A673 (cell line): Measurements from ENCODE around the gene CMIP. TPM values are rescaled to one million over a fixed set of nuclear protein-coding genes. Genes with fewer than 3 reads are reported as not detected.

Experiments used
- BruUV-seq: library from RNA; stranded (reverse); fragments of 400-500 nt; replicated peaks from 2 replicates; lab custom pipeline; 2021; lab: Mats Ljungman, UMichigan
- CTCF ChIA-PET: fragments of 300-600 bp; sonication (Branson Sonifier 250); formaldehyde crosslinking; loops from one replicate; lab custom pipeline; 2022; ENCODE audit warnings: antibody characterized with exemption; lab: Charles Lee
- POLR2A ChIA-PET: fragments of 300-600 bp; sonication (Branson Sonifier 250); formaldehyde crosslinking; loops from one replicate; lab custom pipeline; 2022; ENCODE audit warnings: antibody characterized with exemption; ENCODE audit not compliant: low non-redundant PET; lab: Charles Lee
- DNase-seq: peaks from one replicate; pipeline ENCODE4 v3.0.0-alpha.2; 2015; ENCODE audit warnings: low spot score
- H3K27ac ChIP-seq: fragments of 200-600 bp; sonication (generic); 2 replicates; pipeline ENCODE4 v1.5.1; 2016; ENCODE audit warnings: mixed run types, low read depth, mild to moderate bottlenecking, mixed read lengths, antibody characterized with exemption, low read length; ENCODE audit not compliant: poor library complexity, severe bottlenecking
- H3K27me3 ChIP-seq: fragments of 200-600 bp; sonication (generic); replicated peaks from 2 replicates; pipeline ENCODE4 v1.6.1; 2017; ENCODE audit warnings: mixed run types, low read depth, mild to moderate bottlenecking, mixed read lengths, antibody characterized with exemption, low read length; ENCODE audit not compliant: insufficient read depth, poor library complexity
- H3K36me3 ChIP-seq: fragments of 200-600 bp; sonication (generic); 2 replicates; pipeline ENCODE4 v1.6.1; 2016; ENCODE audit warnings: mixed run types, mild to moderate bottlenecking, mixed read lengths, antibody characterized with exemption, low read length; ENCODE audit not compliant: insufficient read depth, poor library complexity, severe bottlenecking
- H3K4me1 ChIP-seq: fragments of 200-600 bp; sonication (generic); 2 replicates; pipeline ENCODE4 v1.6.1; 2017; ENCODE audit warnings: mixed run types, mild to moderate bottlenecking, mixed read lengths, antibody characterized with exemption, low read length; ENCODE audit not compliant: insufficient read depth, poor library complexity, severe bottlenecking
- H3K4me3 ChIP-seq: fragments of 200-600 bp; sonication (generic); 2 replicates; pipeline ENCODE4 v1.5.1; 2016; ENCODE audit warnings: low read depth, mixed run types, mild to moderate bottlenecking, mixed read lengths, low read length; ENCODE audit not compliant: poor library complexity, severe bottlenecking
- H3K9me3 ChIP-seq: fragments of 200-600 bp; sonication (generic); 2 replicates; pipeline ENCODE4 v1.6.1; 2016; ENCODE audit warnings: mixed run types, low read depth, mild to moderate bottlenecking, mixed read lengths, antibody characterized with exemption, low read length; ENCODE audit not compliant: poor library complexity, severe bottlenecking
- EZH2 ChIP-seq: fragments of 200-600 bp; sonication (generic); IDR thresholded peaks from 2 replicates; pipeline ENCODE4 v1.6.1; 2017; ENCODE audit warnings: borderline replicate concordance, low read depth, mild to moderate bottlenecking, mixed read lengths, antibody characterized with exemption, low read length; ENCODE audit not compliant: poor library complexity, severe bottlenecking
- intact Hi-C: fragments of 100-400 bp; cut with micrococcal nuclease; formaldehyde crosslinking; loops from one replicate; pipeline ENCODE4 v1.10.0; 2022; ENCODE audit not compliant: unreplicated experiment
- total RNA-seq: library from RNA; stranded (reverse); gene quantifications from 2 replicates; pipeline ENCODE4 v1.2.3, GENCODE V29; 2021
- TF ChIP-seq, protein P1 (sequence below): fragments of 300-800, 200-600 bp; sonication (generic); conservative IDR thresholded peaks from 2 replicates; pipeline ENCODE4 v1.5.1; 2017; ENCODE audit warnings: low read depth, mild to moderate bottlenecking, antibody characterized with exemption, low read length, moderate library complexity, mixed read lengths

The CMIP gene
- total RNA-seq, 1 experiment from 2014 or later: 25.5 TPM

DNA sequence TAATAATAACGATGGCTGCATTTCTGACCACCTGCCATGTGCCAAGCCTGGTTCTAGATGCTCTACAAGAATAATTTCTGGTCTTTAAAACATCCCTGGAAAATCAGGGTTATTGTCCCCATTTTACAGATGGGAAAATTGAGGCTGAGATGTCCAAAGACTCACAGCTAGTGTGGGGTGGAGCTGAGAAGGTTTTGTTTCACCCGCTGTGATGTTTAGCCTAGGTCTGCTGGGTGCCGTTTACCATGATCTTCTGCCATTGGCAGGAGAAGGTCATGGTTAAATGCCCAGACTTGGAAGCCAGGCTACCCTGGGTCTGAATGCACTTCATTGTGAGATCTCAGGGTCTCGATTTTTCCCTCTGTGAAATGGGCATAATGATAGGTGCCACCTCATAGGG, 175.4 kb downstream of the CMIP start:
- CTCF ChIA-PET: interaction anchor here (0.5 kb wide), 1 partner anchor 72 kb away, joined by 4 read pairs; no protein-coding TSS in a partner anchor
- BruUV-seq: no TSS peak
- intact Hi-C loops: loop anchor here (10.0 kb wide), 1 partner anchor 255 kb away; no protein-coding TSS in a partner anchor

DNA sequence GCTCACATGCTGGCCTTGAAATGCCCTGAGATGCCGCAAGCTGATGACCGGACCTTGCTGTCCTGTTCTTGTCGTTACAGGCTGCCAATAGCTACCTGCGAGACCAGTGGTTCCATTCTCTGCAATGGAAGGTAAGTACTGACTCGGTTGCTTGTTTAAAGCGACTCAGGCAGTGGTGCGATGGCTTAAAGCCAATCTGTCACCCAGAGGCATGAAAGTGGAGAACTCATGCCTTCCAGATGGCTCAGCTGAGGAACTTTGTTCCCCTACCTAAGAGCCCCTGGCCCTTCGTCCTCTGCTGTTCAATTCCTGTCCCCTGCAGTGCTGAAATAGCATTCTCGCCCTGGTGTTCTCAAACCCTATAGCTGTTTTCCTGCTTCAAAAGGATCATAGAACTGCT, 176.2 kb downstream of the CMIP start:
- no peak overlapping the region for H3K4me3 ChIP-seq
- H3K36me3 ChIP-seq: no peaks in the 10 kb centered on the region
- TF ChIP-seq EZH2: no peak
- TF ChIP-seq, protein P1, sequence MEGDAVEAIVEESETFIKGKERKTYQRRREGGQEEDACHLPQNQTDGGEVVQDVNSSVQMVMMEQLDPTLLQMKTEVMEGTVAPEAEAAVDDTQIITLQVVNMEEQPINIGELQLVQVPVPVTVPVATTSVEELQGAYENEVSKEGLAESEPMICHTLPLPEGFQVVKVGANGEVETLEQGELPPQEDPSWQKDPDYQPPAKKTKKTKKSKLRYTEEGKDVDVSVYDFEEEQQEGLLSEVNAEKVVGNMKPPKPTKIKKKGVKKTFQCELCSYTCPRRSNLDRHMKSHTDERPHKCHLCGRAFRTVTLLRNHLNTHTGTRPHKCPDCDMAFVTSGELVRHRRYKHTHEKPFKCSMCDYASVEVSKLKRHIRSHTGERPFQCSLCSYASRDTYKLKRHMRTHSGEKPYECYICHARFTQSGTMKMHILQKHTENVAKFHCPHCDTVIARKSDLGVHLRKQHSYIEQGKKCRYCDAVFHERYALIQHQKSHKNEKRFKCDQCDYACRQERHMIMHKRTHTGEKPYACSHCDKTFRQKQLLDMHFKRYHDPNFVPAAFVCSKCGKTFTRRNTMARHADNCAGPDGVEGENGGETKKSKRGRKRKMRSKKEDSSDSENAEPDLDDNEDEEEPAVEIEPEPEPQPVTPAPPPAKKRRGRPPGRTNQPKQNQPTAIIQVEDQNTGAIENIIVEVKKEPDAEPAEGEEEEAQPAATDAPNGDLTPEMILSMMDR: no peak
- peaks cover 10% of the 10 kb centered on the region for H3K4me1 ChIP-seq
- intact Hi-C loops: loop anchor here (10.0 kb wide), 1 partner anchor 254 kb away; no protein-coding TSS in a partner anchor
- H3K9me3 ChIP-seq: no peaks in the 10 kb centered on the region
- H3K27me3 ChIP-seq: no peaks in the 10 kb centered on the region
- CTCF ChIA-PET: interaction anchor here (0.6 kb wide), 1 partner anchor 383 kb away, joined by 3 read pairs; no protein-coding TSS in a partner anchor
- no TSS peak for BruUV-seq
- H3K27ac ChIP-seq: no peak overlapping the region
- no peak for DNase-seq
- POLR2A ChIA-PET: no interaction called here

More for the DNA sequence above, 175.4 kb downstream of the CMIP start:
- no peak overlapping the region for H3K4me3 ChIP-seq
- no peak overlapping the region for H3K27ac ChIP-seq
- H3K9me3 ChIP-seq: no peaks in the 10 kb centered on the region
- no peak for TF ChIP-seq EZH2
- TF ChIP-seq, protein P1: no peak
- DNase-seq: no peak
- H3K4me1 ChIP-seq: peaks cover 10% of the 10 kb centered on the region
- no peaks in the 10 kb centered on the region for H3K27me3 ChIP-seq
- POLR2A ChIA-PET: interaction anchor here (0.6 kb wide), 1 partner anchor 87 kb away, joined by 3 read pairs; no protein-coding TSS in a partner anchor
- H3K36me3 ChIP-seq: no peaks in the 10 kb centered on the region

DNA sequence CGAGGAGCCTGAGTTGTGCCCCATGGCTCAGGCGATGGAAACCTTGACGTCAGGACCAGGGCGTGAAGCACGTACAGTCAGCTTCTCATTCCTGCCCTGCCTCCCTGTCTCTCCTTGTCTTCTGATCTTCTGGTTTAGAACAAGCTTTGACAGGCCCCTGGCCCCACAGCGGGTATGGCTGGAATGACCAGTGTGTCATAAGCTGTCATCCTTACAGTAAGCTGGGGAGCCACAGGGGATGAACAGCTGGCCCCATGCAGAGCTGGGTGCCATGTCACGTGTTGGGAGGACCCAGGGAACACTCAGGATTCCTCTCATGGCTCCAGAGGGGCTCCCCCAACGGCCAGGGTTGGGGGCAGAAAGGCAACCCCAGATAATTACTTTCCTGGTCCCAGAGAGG, 176.9 kb downstream of the CMIP start:
- POLR2A ChIA-PET: no interaction called here

More for the DNA sequence above, 176.9 kb downstream of the CMIP start:
- CTCF ChIA-PET: interaction anchor here (0.6 kb wide), 1 partner anchor 384 kb away, joined by 3 read pairs; no protein-coding TSS in a partner anchor
- DNase-seq: no peak
- H3K9me3 ChIP-seq: no peaks in the 10 kb centered on the region
- BruUV-seq: no TSS peak
- no peaks in the 10 kb centered on the region for H3K36me3 ChIP-seq
- H3K4me3 ChIP-seq: no peak overlapping the region
- intact Hi-C loops: loop anchor here (10.0 kb wide), 1 partner anchor 253 kb away; no protein-coding TSS in a partner anchor
- H3K4me1 ChIP-seq: peaks cover 3% of the 10 kb centered on the region
- no peak overlapping the region for H3K27ac ChIP-seq
- H3K27me3 ChIP-seq: no peaks in the 10 kb centered on the region
- no peak for TF ChIP-seq EZH2
- TF ChIP-seq, protein P1: no peak
